GDM1 (cell line): ENCODE data around the gene TTLL11.

Experiments used
- DNase-seq: peaks from one replicate; lab custom pipeline; 2025; lab: John Stamatoyannopoulos, UW

The TTLL11 gene

DNA sequence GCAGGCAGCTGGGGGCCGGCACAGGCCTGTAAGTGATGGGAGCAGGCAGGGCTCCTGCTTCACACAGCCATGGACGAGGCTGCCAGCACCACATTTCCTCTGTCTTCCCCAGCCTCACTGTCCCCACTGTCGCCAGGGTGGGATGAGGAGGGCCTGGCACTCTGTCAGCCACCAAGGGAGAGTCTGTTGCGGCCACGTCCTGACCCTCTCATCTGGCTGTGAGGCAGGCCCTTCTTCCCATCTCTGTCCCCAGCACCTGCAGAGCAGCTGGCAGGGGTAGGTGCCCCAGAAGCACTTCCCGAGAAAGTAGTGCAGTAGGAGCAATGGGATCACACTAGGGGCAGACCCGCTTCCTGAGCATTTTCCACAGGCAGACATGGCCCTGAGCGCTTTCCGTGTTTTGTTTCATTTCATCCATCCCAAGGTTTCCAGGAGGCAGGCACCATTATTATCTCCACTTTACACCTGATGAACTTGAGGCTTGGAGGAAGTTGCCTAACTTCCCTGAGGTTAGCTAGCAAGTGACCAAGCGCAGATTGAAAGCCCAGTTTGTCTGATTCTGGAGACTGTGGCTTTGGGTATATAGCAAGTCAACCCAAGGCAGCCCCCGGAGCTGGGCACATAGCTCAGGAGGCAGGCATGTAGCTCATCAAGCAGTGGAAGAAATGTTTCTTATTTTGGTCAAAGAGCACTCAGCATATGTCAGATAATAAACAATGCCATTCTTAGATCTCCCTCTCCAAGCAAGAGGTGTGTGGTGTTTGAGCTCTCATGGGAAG is 239.3 kb downstream of the TTLL11 start:
- DNase-seq: no peak

DNA sequence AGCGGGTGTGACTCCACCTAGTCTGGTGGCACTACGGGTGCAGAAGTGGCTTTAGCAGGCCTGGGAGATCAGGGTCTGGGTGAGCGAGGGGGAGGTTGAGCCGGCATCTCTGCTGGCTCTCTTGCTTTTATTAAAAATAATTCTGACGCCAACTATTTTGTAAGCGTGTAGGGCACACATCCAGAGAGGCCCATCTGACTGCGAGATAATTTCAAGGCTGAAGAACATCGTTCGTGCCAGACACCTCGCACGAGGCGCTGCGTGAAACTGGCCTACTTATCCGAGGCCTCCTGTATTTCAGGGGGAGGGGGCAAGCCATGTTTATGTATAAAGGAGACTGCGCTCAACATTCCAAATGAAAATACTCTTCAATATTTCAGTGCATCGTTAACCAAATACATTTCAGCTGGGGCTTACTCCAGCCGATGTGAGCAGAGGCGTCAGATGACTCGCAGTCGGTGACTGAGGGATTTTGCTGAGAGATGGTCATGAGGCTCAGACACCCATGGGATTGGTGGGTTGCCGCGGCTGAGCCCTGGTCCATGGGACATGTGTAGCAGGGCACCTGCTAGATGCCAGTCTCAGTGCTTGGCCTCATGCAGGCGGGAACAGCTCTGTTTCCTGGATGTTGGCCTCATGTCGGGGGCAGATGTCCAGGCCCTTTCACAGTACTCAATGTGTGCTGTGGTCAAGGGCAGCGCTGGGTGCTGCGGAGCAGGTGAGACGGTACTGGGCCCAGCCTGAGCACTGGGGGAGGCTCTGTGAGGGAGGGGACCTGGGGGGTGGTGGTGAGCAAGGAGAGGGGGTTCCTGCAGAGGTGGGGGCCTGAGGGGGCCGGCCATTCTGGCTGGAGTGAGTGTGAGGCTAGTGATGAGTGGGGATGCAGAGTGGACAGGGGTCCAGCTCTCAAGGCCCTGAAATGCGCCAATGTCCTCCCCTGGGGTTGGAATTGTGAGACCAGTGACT is 240.2 kb downstream of the TTLL11 start:
- DNase-seq: no peak

GRCh38 chr9:121852241-121852640 is 240.9 kb downstream of the TTLL11 start:
- no peak for DNase-seq

DNA sequence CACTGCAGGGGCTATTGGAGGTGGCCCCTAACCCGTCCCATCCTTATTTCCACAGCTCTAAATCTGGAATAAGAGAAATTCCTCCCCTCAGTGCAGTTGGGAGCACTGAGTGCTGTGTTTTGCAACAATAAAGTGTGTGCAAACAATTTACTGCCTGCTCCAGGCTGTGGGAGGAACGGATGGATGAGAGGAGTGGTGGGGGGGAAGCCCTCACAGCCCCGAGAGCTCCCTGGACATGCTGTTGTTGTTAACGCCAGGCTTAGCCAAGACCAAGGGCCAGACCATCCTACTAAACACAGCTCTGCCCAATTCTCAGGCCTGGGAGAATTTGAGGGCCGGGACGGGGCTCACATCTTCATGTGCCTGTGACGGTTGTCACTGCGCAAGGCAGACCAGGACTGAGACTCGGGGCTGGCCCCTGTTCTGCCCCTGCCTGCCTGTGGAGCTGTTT is 241.4 kb downstream of the TTLL11 start:
- no peak for DNase-seq

GRCh38 chr9:121850366-121850765 is 242.7 kb downstream of the TTLL11 start:
- DNase-seq: no peak

DNA sequence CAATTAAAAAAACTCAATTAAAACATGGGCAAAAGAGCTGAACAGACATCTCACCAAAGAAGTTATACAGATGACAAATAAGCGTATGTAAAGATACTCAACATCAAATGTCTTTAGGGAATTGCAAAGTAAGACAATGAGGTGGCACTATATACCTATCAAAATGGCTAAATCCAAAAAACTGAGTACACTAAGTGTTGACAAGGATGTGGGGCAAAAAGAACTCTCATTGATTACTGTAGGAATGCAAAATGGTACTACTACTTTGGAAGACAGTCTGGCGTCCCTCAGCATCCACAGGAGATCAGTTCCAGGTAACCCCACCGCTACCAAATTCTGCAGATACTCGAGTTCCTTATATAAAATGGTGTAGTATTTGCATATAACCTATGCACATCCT is 243.6 kb downstream of the TTLL11 start:
- no peak for DNase-seq

GRCh38 chr9:121844562-121844961 is 248.5 kb downstream of the TTLL11 start:
- DNase-seq: no peak

- no peak for DNase-seq
These were observed 249.0 kb downstream of the TTLL11 start for GRCh38 chr9:121844098-121844497.

- DNase-seq: no peak
These were observed 250.5 kb downstream of the TTLL11 start for GRCh38 chr9:121842612-121842978.

- no peak for DNase-seq
These were observed 251.1 kb downstream of the TTLL11 start for GRCh38 chr9:121841771-121842611.

DNA sequence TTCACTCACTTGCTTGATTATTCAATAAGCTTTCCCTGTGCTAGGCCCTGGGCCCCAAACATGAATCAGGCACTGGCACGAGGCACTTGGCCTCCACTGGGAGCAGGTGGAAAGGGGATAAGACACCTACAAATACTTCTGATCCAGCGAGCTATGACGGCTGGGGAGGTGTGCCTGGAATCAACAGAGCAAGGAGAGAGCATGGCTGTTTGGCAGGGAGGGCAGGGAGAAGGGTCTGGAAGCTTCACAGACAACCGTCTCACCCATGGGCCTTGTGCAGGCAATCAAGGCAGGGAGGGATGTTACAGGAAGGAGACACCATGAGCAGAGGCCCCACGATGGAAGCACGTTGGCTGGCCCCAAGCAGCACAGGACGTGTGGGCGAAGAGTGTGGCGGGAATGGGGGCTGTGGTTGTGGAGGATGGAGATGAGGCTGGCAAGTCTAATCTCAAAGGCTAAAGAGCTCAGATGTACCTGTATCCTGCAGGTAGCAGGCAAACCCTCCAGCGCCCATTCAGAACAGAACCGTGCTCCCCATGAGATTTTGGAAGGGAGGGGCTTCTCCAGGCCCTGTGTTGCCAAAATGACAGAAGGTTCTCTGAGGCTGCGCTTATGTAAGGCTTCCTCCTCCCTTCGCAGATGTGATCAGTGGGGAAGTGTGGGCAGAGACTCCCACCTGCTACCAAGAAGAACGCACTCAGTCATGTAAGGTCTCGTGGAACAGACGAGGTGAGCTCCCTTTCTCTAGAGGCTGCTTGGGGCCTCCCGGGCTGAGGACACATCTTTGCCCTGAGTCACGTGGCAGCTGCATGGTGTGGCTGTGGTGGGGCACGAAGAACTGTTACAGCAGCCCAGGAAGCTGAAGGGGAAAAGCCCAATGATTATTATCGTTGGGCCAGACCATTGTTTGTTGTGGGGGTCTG is 252.0 kb downstream of the TTLL11 start:
- no peak for DNase-seq

- DNase-seq: no peak
These were observed 253.2 kb downstream of the TTLL11 start for GRCh38 chr9:121839726-121840500.

GRCh38 chr9:121838746-121839669 is 254.1 kb downstream of the TTLL11 start:
- DNase-seq: no peak

- no peak for DNase-seq
These were observed 255.8 kb downstream of the TTLL11 start for GRCh38 chr9:121837113-121837961.

GRCh38 chr9:121836366-121836885 is 256.7 kb downstream of the TTLL11 start:
- no peak for DNase-seq

- DNase-seq: no peak
These were observed 257.3 kb downstream of the TTLL11 start for GRCh38 chr9:121835587-121836365.

- no peak for DNase-seq
These were observed 260.0 kb downstream of the TTLL11 start for GRCh38 chr9:121833061-121833460.
